ENCODE measurements around the gene RNU2-63P.

Gene RNU2-63P

GRCh38 chr2:88016086-88016959 lies at the start of gene RNU2-63P:
Gene RNU2-63P, minus strand, starts transcription at chr2:88016547.
- peaks cover 3 to 10% of the 10 kb centered on the region in 2 donors for H3K4me1 ChIP-seq (ENCODE audit: control insufficient read depth in 2 of 2, insufficient read depth in 2 of 2, low read length in 2 of 2)
- peak within 1 kb of the TSS; percentile 84 to 87 for H3K9ac ChIP-seq (ENCODE audit: low read depth in 1 of 2, low read length in 2 of 2)
- no peaks in the 10 kb centered on the region for H3K36me3 ChIP-seq (ENCODE audit: control insufficient read depth in 2 of 2, insufficient read depth in 2 of 2, low read length in 2 of 2)
- no peaks in the 10 kb centered on the region for H3K27me3 ChIP-seq (ENCODE audit: control insufficient read depth in 2 of 2, insufficient read depth in 2 of 2, low read length in 2 of 2)
- H3K4me3 ChIP-seq (ENCODE audit: low read length in 2 of 2), result peak within 1 kb of the TSS; percentile 81 to 90
- H3K27ac ChIP-seq (ENCODE audit: low read depth in 2 of 2, low read length in 2 of 2), result peak within 1 kb of the TSS; percentile 79 to 80
- no peaks in the 10 kb centered on the region for H3K9me3 ChIP-seq (ENCODE audit: control insufficient read depth in 2 of 2, low read length in 2 of 2)

DNA sequence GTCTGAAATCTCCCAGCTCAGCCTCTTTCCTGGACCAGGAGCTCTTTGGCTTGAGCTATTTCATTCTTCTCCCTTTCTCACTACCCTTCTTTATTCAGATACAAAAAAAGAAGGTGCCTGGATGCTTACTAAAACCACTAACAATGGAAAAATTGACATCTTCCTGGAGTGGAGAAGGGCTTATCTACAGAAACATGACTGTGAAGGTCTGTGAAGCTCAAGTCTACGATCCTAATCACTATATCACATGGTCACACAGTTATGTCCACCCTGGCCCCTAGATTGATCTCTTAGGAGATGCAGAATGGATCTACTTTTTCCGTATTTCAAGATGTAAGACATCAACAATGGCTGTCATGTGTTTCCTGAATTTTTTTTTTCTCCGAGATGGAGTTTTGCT lies 44.9 kb upstream of the RNU2-63P start:
- Histone ChIP-seq H3K4me3 (ENCODE audit: low read length in 2 of 2) (no peak overlapping the region), H3K9ac (ENCODE audit: low read depth in 1 of 2, low read length in 2 of 2) (no peak overlapping the region), H3K27ac (ENCODE audit: low read depth in 2 of 2, low read length in 2 of 2) (no peak overlapping the region), H3K36me3 (ENCODE audit: control insufficient read depth in 2 of 2, insufficient read depth in 2 of 2, low read length in 2 of 2) (no peaks in the 10 kb centered on the region), H3K27me3 (ENCODE audit: control insufficient read depth in 2 of 2, insufficient read depth in 2 of 2, low read length in 2 of 2) (no peaks in the 10 kb centered on the region), H3K4me1 (ENCODE audit: control insufficient read depth in 2 of 2, insufficient read depth in 2 of 2, low read length in 2 of 2) (peaks cover 1 to 6% of the 10 kb centered on the region in 2 donors), H3K9me3 (ENCODE audit: control insufficient read depth in 2 of 2, low read length in 2 of 2) (no peaks in the 10 kb centered on the region)

DNA sequence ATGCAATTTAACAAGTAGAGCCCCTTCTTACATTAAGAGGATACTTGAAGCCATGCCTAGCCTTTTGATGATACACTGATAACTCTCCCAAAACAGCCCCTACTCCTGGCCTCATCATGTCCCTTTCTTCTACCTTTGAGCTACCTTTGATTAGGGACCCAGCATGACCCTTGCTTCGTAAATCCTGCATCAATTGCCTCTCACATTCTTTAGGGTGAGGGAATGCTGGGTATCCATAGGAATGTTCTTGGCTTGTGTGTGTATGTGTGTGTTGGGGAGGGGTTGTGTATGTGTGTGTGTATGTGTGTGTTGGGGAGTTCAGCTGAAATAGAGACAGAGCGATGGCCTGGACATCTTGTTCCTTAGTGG lies 44.5 kb upstream of the RNU2-63P start:
- H3K9ac ChIP-seq (ENCODE audit: low read depth in 1 of 2, low read length in 2 of 2), result no peak overlapping the region
- no peaks in the 10 kb centered on the region for H3K9me3 ChIP-seq (ENCODE audit: control insufficient read depth in 2 of 2, low read length in 2 of 2)
- no peak overlapping the region for H3K4me3 ChIP-seq (ENCODE audit: low read length in 2 of 2)
- H3K27me3 ChIP-seq (ENCODE audit: control insufficient read depth in 2 of 2, insufficient read depth in 2 of 2, low read length in 2 of 2), result no peaks in the 10 kb centered on the region
- H3K27ac ChIP-seq (ENCODE audit: low read depth in 2 of 2, low read length in 2 of 2), result no peak overlapping the region
- peaks cover 5 to 10% of the 10 kb centered on the region in 2 donors for H3K4me1 ChIP-seq (ENCODE audit: control insufficient read depth in 2 of 2, insufficient read depth in 2 of 2, low read length in 2 of 2)
- no peaks in the 10 kb centered on the region for H3K36me3 ChIP-seq (ENCODE audit: control insufficient read depth in 2 of 2, insufficient read depth in 2 of 2, low read length in 2 of 2)

GRCh38 chr2:88059979-88060906 lies 43.9 kb upstream of the RNU2-63P start:
- Histone ChIP-seq H3K4me3 (ENCODE audit: low read length in 2 of 2) (no peak overlapping the region), H3K9ac (ENCODE audit: low read depth in 1 of 2, low read length in 2 of 2) (no peak overlapping the region), H3K9me3 (ENCODE audit: control insufficient read depth in 2 of 2, low read length in 2 of 2) (no peaks in the 10 kb centered on the region), H3K4me1 (ENCODE audit: control insufficient read depth in 2 of 2, insufficient read depth in 2 of 2, low read length in 2 of 2) (peaks cover 5 to 11% of the 10 kb centered on the region in 2 donors), H3K27ac (ENCODE audit: low read depth in 2 of 2, low read length in 2 of 2) (no peak overlapping the region), H3K27me3 (ENCODE audit: control insufficient read depth in 2 of 2, insufficient read depth in 2 of 2, low read length in 2 of 2) (no peaks in the 10 kb centered on the region), H3K36me3 (ENCODE audit: control insufficient read depth in 2 of 2, insufficient read depth in 2 of 2, low read length in 2 of 2) (no peaks in the 10 kb centered on the region)

DNA sequence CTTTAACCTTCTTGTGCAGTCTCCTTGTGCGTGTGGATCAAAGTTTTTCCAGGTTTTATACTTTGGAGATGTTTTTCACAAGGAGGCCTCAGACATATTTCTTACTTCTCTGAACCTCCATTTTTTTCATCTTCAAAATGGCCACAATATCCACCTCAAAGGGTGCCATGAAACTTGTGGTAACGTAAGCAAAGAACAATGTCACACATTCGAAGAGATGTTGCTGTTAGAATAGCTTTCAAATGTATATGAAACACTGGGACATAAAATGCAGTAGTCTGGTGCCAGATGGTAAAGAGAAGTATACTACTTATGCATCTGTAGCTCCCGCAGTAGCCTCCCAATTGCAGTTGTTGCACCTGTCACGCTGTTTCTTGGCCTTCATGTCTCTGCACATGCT lies 41.8 kb upstream of the RNU2-63P start:
- Histone ChIP-seq H3K4me1 (ENCODE audit: control insufficient read depth in 2 of 2, insufficient read depth in 2 of 2, low read length in 2 of 2) (peaks cover 11 to 18% of the 10 kb centered on the region in 2 donors), H3K27me3 (ENCODE audit: control insufficient read depth in 2 of 2, insufficient read depth in 2 of 2, low read length in 2 of 2) (no peaks in the 10 kb centered on the region), H3K9me3 (ENCODE audit: control insufficient read depth in 2 of 2, low read length in 2 of 2) (no peaks in the 10 kb centered on the region), H3K27ac (ENCODE audit: low read depth in 2 of 2, low read length in 2 of 2) (no peak overlapping the region), H3K36me3 (ENCODE audit: control insufficient read depth in 2 of 2, insufficient read depth in 2 of 2, low read length in 2 of 2) (no peaks in the 10 kb centered on the region), H3K9ac (ENCODE audit: low read depth in 1 of 2, low read length in 2 of 2) (no peak overlapping the region), H3K4me3 (ENCODE audit: low read length in 2 of 2) (no peak overlapping the region)

- H3K9ac ChIP-seq (ENCODE audit: low read depth in 1 of 2, low read length in 2 of 2), result no peak overlapping the region
- H3K27me3 ChIP-seq (ENCODE audit: control insufficient read depth in 2 of 2, insufficient read depth in 2 of 2, low read length in 2 of 2), result no peaks in the 10 kb centered on the region
- H3K27ac ChIP-seq (ENCODE audit: low read depth in 2 of 2, low read length in 2 of 2), result peak overlapping the region; percentile 65 to 97
- peaks cover 0 to 2% of the 10 kb centered on the region in 2 donors for H3K36me3 ChIP-seq (ENCODE audit: control insufficient read depth in 2 of 2, insufficient read depth in 2 of 2, low read length in 2 of 2)
- H3K9me3 ChIP-seq (ENCODE audit: control insufficient read depth in 2 of 2, low read length in 2 of 2), result no peaks in the 10 kb centered on the region
- peaks cover 11 to 22% of the 10 kb centered on the region in 2 donors for H3K4me1 ChIP-seq (ENCODE audit: control insufficient read depth in 2 of 2, insufficient read depth in 2 of 2, low read length in 2 of 2)
- H3K4me3 ChIP-seq (ENCODE audit: low read length in 2 of 2), result no peak overlapping the region
These were observed 41.1 kb upstream of the RNU2-63P start for GRCh38 chr2:88057437-88057844.

DNA sequence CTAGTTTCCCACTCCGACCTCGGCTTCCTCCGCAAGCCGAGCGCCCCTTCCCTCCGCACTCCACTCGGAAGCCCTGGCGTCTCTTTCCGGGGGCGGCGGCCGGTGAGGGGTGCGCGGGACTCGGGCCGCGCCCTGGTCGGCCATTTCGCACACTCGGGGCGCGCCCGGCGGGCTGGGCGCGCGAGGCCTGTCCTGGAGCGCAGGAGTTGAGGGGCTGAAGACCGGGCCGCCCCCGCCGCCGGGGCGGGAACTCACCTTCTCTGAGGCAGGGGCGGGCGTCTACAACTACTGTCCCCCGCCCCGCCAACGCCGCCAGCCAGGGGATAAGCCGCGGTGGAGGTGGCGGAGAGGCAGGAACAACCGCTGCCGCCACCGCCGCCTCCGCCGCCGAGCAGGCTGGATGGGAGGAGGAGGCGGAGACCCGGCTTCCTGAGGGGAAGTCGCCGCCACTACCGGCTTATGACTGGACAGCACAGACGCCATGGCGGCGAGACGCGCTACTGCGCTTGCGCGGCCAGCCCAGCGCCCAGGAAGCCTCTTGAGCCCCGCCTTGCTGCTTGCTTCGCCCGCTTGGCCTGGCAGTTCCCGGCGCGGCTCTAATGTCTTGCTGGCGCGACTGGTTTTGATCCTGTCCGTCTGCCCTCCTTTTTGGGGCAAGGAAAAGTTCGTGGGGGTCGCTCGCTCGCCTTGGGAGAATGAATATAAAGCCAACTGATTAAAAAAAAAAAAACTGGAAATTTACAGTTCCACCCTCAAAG lies 39.2 kb upstream of the RNU2-63P start, which contains the start of gene KRCC1:
Gene KRCC1 (minus strand): TSS at position 413 of the 758 bp plus-strand sequence. CDS start 27,220 bp downstream, outside the sequence.
- H3K27ac ChIP-seq (ENCODE audit: low read depth in 2 of 2, low read length in 2 of 2), result peak within 1 kb of the TSS; percentile 97
- H3K4me3 ChIP-seq (ENCODE audit: low read length in 2 of 2), result peak within 1 kb of the TSS; percentile 70 to 98
- peaks cover 11 to 24% of the 10 kb centered on the region in 2 donors for H3K4me1 ChIP-seq (ENCODE audit: control insufficient read depth in 2 of 2, insufficient read depth in 2 of 2, low read length in 2 of 2)
- peaks cover 2 to 4% of the 10 kb centered on the region in 2 donors for H3K36me3 ChIP-seq (ENCODE audit: control insufficient read depth in 2 of 2, insufficient read depth in 2 of 2, low read length in 2 of 2)
- H3K9ac ChIP-seq (ENCODE audit: low read depth in 1 of 2, low read length in 2 of 2), result peak within 1 kb of the TSS; percentile 92 to 99
- no peaks in the 10 kb centered on the region for H3K9me3 ChIP-seq (ENCODE audit: control insufficient read depth in 2 of 2, low read length in 2 of 2)
- no peaks in the 10 kb centered on the region for H3K27me3 ChIP-seq (ENCODE audit: control insufficient read depth in 2 of 2, insufficient read depth in 2 of 2, low read length in 2 of 2)

DNA sequence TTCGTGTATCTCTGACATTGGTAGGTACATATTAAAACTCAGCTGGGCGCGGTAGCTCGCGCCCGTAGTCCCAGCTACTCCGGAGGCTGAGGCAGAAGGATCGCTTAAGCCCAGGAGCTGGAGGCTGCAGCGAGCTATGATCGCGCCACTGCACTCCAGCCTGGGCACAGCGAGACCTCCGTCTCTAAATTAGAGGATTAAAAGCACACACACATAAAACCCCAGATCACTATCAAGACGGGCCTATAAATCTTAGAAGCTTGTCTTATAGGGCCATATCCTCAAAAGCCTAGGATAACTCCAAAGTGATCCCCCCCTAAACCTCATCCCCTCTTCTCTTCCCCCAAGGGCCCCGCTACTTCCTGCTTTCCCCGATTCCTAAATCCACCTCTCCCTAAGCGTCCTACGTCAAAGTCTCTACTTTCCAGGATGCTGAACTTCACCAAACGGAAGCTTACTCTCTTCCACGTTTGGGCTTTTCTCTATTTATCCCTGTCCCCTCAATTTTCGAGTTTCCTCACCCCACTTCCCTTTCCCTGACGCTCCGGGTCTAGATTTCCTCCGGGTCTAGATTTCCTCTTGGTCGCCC lies 38.5 kb upstream of the RNU2-63P start:
- Histone ChIP-seq H3K4me3 (ENCODE audit: low read length in 2 of 2) (peak overlapping the region; percentile 70 to 98), H3K27me3 (ENCODE audit: control insufficient read depth in 2 of 2, insufficient read depth in 2 of 2, low read length in 2 of 2) (no peaks in the 10 kb centered on the region), H3K9ac (ENCODE audit: low read depth in 1 of 2, low read length in 2 of 2) (peak overlapping the region; percentile 92 to 99), H3K27ac (ENCODE audit: low read depth in 2 of 2, low read length in 2 of 2) (peak overlapping the region; percentile 97), H3K9me3 (ENCODE audit: control insufficient read depth in 2 of 2, low read length in 2 of 2) (no peaks in the 10 kb centered on the region), H3K4me1 (ENCODE audit: control insufficient read depth in 2 of 2, insufficient read depth in 2 of 2, low read length in 2 of 2) (peaks cover 11 to 24% of the 10 kb centered on the region in 2 donors), H3K36me3 (ENCODE audit: control insufficient read depth in 2 of 2, insufficient read depth in 2 of 2, low read length in 2 of 2) (peaks cover 2 to 4% of the 10 kb centered on the region in 2 donors)

All from mucosa of rectum (tissue), 2 donors.